Osteoblast (primary cell): ENCODE data around the gene EEF1A1. TPM values are rescaled to one million over a fixed set of nuclear protein-coding genes. Genes with fewer than 3 reads are reported as not detected.

Source experiments
- DNase-seq: peaks from one replicate; pipeline ENCODE4 v3.0.0; 2011; ENCODE audit warnings: low spot score, mixed read lengths; ENCODE audit not compliant: insufficient read length; ENCODE audit errors: missing footprints
- H2AFZ ChIP-seq: 2 replicates; pipeline ENCODE4 v1.6.0; 2011; ENCODE audit warnings: mild to moderate bottlenecking, low read length
- H3K27ac ChIP-seq: 2 replicates; pipeline ENCODE4 v1.5.1; 2011; ENCODE audit warnings: mild to moderate bottlenecking, low read depth, low read length, moderate library complexity
- H3K27me3 ChIP-seq: 2 replicates; pipeline ENCODE4 v1.6.0; 2012; ENCODE audit warnings: mild to moderate bottlenecking, control low read depth, inconsistent platforms, low read length, moderate library complexity; ENCODE audit not compliant: insufficient read depth
- H3K36me3 ChIP-seq: 2 replicates; pipeline ENCODE4 v1.5.1; 2011; ENCODE audit warnings: mild to moderate bottlenecking, low read length, control low read depth, moderate library complexity; ENCODE audit not compliant: insufficient read depth
- H3K4me1 ChIP-seq: 2 replicates; pipeline ENCODE4 v1.5.1; 2011; ENCODE audit warnings: mild to moderate bottlenecking, low read length, control low read depth, moderate library complexity; ENCODE audit not compliant: insufficient read depth
- H3K4me2 ChIP-seq: 2 replicates; pipeline ENCODE4 v1.6.0; 2011; ENCODE audit warnings: mild to moderate bottlenecking, low read length; ENCODE audit not compliant: insufficient read depth
- H3K4me3 ChIP-seq: fragments of 200-600 bp; sonication (generic); 3 replicates; pipeline ENCODE4 v1.5.1; 2012; ENCODE audit warnings: mild to moderate bottlenecking, low read length, inconsistent platforms; ENCODE audit not compliant: insufficient read depth
- H3K79me2 ChIP-seq: 2 replicates; pipeline ENCODE4 v1.6.0; 2012; ENCODE audit warnings: mild to moderate bottlenecking, low read length, control low read depth, inconsistent platforms; ENCODE audit not compliant: insufficient read depth
- H3K9me3 ChIP-seq: 2 replicates; pipeline ENCODE4 v1.5.1; 2011; ENCODE audit warnings: low read depth, low read length, control low read depth
- H4K20me1 ChIP-seq: 2 replicates; pipeline ENCODE4 v1.6.0; 2012; ENCODE audit warnings: mild to moderate bottlenecking, low read length, control low read depth; ENCODE audit not compliant: insufficient read depth
- CTCF ChIP-seq: IDR thresholded peaks from 2 replicates; pipeline ENCODE4 v1.5.1; 2011; ENCODE audit warnings: mild to moderate bottlenecking, low read depth, low read length, moderate library complexity; ENCODE audit errors: extremely low read depth
- total RNA-seq: library from RNA; depleted of rRNA; stranded (reverse); fragments of >200 nt; gene quantifications from 2 replicates; pipeline ENCODE4 v1.2.3, GENCODE V29; 2012

The EEF1A1 gene
- total RNA-seq, 1 donor, result 19,513 TPM

- Histone ChIP-seq H3K4me1 (no peaks in the 10 kb centered on the region), H3K4me2 (no peak overlapping the region), H3K9me3 (no peaks in the 10 kb centered on the region), H3K36me3 (peaks cover 22% of the 10 kb centered on the region), H3K79me2 (no peaks in the 10 kb centered on the region), H3K27ac (no peak overlapping the region), H3K4me3 (no peak overlapping the region), H3K27me3 (no peaks in the 10 kb centered on the region), H4K20me1 (no peaks in the 10 kb centered on the region), H2AFZ (no peak overlapping the region)
- DNase-seq, result no peak
- TF ChIP-seq CTCF, result no peak
Observed at GRCh38 chr6:73505142-73505541, 15.7 kb downstream of the EEF1A1 start.

GRCh38 chr6:73504160-73504559, 16.7 kb downstream of the EEF1A1 start:
- H2AFZ ChIP-seq, result no peak overlapping the region
- no peak for DNase-seq
- no peak overlapping the region for H3K27ac ChIP-seq
- H3K9me3 ChIP-seq, result no peaks in the 10 kb centered on the region
- H3K4me3 ChIP-seq, result no peak overlapping the region
- no peaks in the 10 kb centered on the region for H3K4me1 ChIP-seq
- TF ChIP-seq CTCF, result no peak
- no peaks in the 10 kb centered on the region for H4K20me1 ChIP-seq
- H3K79me2 ChIP-seq, result no peaks in the 10 kb centered on the region
- H3K27me3 ChIP-seq, result no peaks in the 10 kb centered on the region
- H3K36me3 ChIP-seq, result peaks cover 32% of the 10 kb centered on the region
- H3K4me2 ChIP-seq, result no peak overlapping the region

DNA sequence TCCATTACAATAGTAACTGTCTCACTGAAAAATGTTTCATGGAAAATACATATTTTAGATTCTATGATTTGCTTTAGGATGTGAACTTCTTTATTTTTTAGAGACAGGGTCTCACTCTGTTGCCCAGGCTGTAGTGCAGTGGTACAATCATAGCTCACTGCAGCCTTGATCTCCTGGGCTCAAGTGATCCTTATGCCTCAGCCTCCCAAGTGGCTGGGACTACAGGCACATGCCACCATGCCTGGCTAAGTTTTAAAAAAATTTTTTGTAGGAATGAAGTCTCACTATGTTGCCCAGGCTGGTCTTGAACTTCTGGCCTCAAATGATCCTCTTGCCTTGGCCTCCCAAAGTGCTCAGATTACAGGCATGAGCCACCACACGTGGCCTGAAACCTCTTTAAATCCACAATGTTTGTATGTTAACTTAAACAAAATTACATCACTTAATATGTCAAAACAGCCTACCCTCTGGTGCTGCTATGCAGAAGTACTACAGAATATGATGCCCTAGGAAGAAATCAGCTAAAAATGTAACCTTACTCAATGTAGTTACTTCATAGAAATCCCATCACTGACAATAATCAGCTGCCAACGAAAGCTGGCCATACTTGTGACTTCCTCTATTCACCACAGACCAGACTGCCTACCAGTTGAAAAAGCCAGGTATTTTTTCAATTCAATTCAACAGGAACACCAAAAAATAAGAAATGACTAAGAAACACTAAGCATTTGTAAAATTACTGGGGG, 17.6 kb downstream of the EEF1A1 start:
- Histone ChIP-seq H3K4me3 (no peak overlapping the region), H3K27me3 (no peaks in the 10 kb centered on the region), H2AFZ (no peak overlapping the region), H3K4me2 (no peak overlapping the region), H3K27ac (no peak overlapping the region), H3K79me2 (no peaks in the 10 kb centered on the region), H4K20me1 (no peaks in the 10 kb centered on the region), H3K4me1 (no peaks in the 10 kb centered on the region), H3K36me3 (peaks cover 39% of the 10 kb centered on the region), H3K9me3 (no peaks in the 10 kb centered on the region)
- no peak for TF ChIP-seq CTCF
- no peak for DNase-seq

- Histone ChIP-seq H4K20me1 (no peaks in the 10 kb centered on the region), H3K4me1 (no peaks in the 10 kb centered on the region), H3K27me3 (no peaks in the 10 kb centered on the region), H3K4me3 (no peak overlapping the region), H3K4me2 (no peak overlapping the region), H3K9me3 (no peaks in the 10 kb centered on the region), H2AFZ (no peak overlapping the region), H3K36me3 (peaks cover 46% of the 10 kb centered on the region), H3K27ac (no peak overlapping the region), H3K79me2 (no peaks in the 10 kb centered on the region)
- no peak for DNase-seq
- TF ChIP-seq CTCF, result no peak
Observed at GRCh38 chr6:73497915-73498314, 22.9 kb downstream of the EEF1A1 start.
